H1 (cell line): Measurements from ENCODE around the gene TTLL5.

Experiments
- CHD1 ChIP-seq: IDR thresholded peaks from 2 replicates; pipeline ENCODE4 v1.6.1; 2012; ENCODE audit warnings: low read depth, low read length, improper control_type of control experiment
- EP300 ChIP-seq, 2 experiments: IDR thresholded peaks; 1 replicate in 1 of 2; 2 replicates in 1 of 2; pipeline ENCODE4 v1.6.1; 2011 to 2012; ENCODE audit warnings: low read depth in 2 of 2, low read length in 2 of 2, mild to moderate bottlenecking in 2 of 2, borderline replicate concordance in 1 of 2, inconsistent platforms in 1 of 2, moderate library complexity in 1 of 2
- EZH2 ChIP-seq: fragments of 200-600 bp; sonication (generic); IDR thresholded peaks from 2 replicates; pipeline ENCODE4 v1.7.1; 2012; ENCODE audit warnings: low read depth, mild to moderate bottlenecking, moderate library complexity, low read length, inconsistent platforms; ENCODE audit not compliant: severe bottlenecking
- GABPA ChIP-seq: IDR thresholded peaks from 2 replicates; pipeline ENCODE4 v1.6.1; 2011; ENCODE audit warnings: mild to moderate bottlenecking, low read length, moderate library complexity, borderline replicate concordance; ENCODE audit not compliant: insufficient read depth
- GTF2F1 ChIP-seq: IDR thresholded peaks from 2 replicates; pipeline ENCODE4 v1.6.1; 2012; ENCODE audit warnings: low read depth, low read length, improper control_type of control experiment, borderline replicate concordance
- JUND ChIP-seq: IDR thresholded peaks from 2 replicates; pipeline ENCODE4 v1.6.1; 2011; ENCODE audit warnings: mild to moderate bottlenecking, improper control_type of control experiment, low read length
- NANOG ChIP-seq: IDR thresholded peaks from 2 replicates; pipeline ENCODE4 v1.6.1; 2011; ENCODE audit warnings: low read length, low read depth, mild to moderate bottlenecking, inconsistent platforms; ENCODE audit not compliant: insufficient read depth, poor library complexity, severe bottlenecking
- POLR2A ChIP-seq, 2 experiments: IDR thresholded peaks; 1 replicate in 1 of 2; 2 replicates in 1 of 2; pipeline ENCODE4 v1.6.1; 2011; ENCODE audit warnings: low read depth in 2 of 2, low read length in 2 of 2, mild to moderate bottlenecking in 2 of 2; ENCODE audit errors: control extremely low read depth in 1 of 2
- RAD21 ChIP-seq, 2 experiments: IDR thresholded peaks in 1 of 2; conservative IDR thresholded peaks in 1 of 2; 2 replicates each; pipeline ENCODE4 v1.6.1; 2011; ENCODE audit warnings: low read depth in 2 of 2, low read length in 2 of 2, improper control_type of control experiment in 1 of 2, inconsistent platforms in 1 of 2, mild to moderate bottlenecking in 1 of 2, moderate library complexity in 1 of 2
- RFX5 ChIP-seq: IDR thresholded peaks from 2 replicates; pipeline ENCODE4 v1.6.1; 2011; ENCODE audit warnings: low read depth, low read length, improper control_type of control experiment, borderline replicate concordance
- SRF ChIP-seq: IDR thresholded peaks from 2 replicates; pipeline ENCODE4 v1.6.1; 2011; ENCODE audit warnings: mild to moderate bottlenecking, low read depth, low read length, moderate library complexity
- YY1 ChIP-seq: IDR thresholded peaks from 2 replicates; pipeline ENCODE4 v1.6.1; 2011; ENCODE audit warnings: low read depth, mild to moderate bottlenecking, low read length
- TF ChIP-seq, protein P1 (sequence below): IDR thresholded peaks from 2 replicates; pipeline ENCODE4 v1.6.1; 2012; ENCODE audit warnings: inconsistent platforms
- TF ChIP-seq, protein P2 (sequence below), 3 experiments: IDR thresholded peaks; 1 replicate in 2 of 3; 2 replicates in 1 of 3; pipeline versions ENCODE4 v1.5.1 to v1.6.1; 2011; ENCODE audit warnings: low read length in 3 of 3, mild to moderate bottlenecking in 3 of 3, inconsistent platforms in 2 of 3, low read depth in 1 of 3, moderate library complexity in 1 of 3; ENCODE audit not compliant: insufficient read depth in 1 of 3; ENCODE audit errors: control extremely low read depth in 1 of 3

GRCh38 chr14:75711796-75712211, 50.8 kb downstream of the TTLL5 start:
- TF ChIP-seq JUND (no peak), POLR2A (IDR thresholded peaks at IDR 0.05; ENCODE audit: control extremely low read depth in 1 of 2, low read depth in 2 of 2, low read length in 2 of 2) (no peak), EZH2 (no peak), CHD1 (no peak), YY1 (no peak), GABPA (no peak), SRF (no peak), RAD21 (IDR thresholded peaks at IDR 0.05 in 1 of 2, conservative IDR thresholded peaks at IDR 0.05 in 1 of 2; ENCODE audit: low read depth in 2 of 2, low read length in 2 of 2) (no peak), RFX5 (no peak), NANOG (no peak), EP300 (IDR thresholded peaks at IDR 0.05; ENCODE audit: borderline replicate concordance in 1 of 2, low read depth in 2 of 2, low read length in 2 of 2) (no peak), GTF2F1 (no peak)
- TF ChIP-seq, protein P1, sequence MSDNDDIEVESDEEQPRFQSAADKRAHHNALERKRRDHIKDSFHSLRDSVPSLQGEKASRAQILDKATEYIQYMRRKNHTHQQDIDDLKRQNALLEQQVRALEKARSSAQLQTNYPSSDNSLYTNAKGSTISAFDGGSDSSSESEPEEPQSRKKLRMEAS: no peak
- TF ChIP-seq, protein P2, sequence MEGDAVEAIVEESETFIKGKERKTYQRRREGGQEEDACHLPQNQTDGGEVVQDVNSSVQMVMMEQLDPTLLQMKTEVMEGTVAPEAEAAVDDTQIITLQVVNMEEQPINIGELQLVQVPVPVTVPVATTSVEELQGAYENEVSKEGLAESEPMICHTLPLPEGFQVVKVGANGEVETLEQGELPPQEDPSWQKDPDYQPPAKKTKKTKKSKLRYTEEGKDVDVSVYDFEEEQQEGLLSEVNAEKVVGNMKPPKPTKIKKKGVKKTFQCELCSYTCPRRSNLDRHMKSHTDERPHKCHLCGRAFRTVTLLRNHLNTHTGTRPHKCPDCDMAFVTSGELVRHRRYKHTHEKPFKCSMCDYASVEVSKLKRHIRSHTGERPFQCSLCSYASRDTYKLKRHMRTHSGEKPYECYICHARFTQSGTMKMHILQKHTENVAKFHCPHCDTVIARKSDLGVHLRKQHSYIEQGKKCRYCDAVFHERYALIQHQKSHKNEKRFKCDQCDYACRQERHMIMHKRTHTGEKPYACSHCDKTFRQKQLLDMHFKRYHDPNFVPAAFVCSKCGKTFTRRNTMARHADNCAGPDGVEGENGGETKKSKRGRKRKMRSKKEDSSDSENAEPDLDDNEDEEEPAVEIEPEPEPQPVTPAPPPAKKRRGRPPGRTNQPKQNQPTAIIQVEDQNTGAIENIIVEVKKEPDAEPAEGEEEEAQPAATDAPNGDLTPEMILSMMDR (IDR thresholded peaks at IDR 0.05; ENCODE audit: control extremely low read depth in 1 of 3, insufficient read depth in 1 of 3, low read depth in 1 of 3, low read length in 3 of 3): no peak
